ENCODE data around the gene DEAF1.
A peak's percentile ranks its signal among the peaks of the same experiment; 100 is the strongest.

Gene DEAF1

DNA sequence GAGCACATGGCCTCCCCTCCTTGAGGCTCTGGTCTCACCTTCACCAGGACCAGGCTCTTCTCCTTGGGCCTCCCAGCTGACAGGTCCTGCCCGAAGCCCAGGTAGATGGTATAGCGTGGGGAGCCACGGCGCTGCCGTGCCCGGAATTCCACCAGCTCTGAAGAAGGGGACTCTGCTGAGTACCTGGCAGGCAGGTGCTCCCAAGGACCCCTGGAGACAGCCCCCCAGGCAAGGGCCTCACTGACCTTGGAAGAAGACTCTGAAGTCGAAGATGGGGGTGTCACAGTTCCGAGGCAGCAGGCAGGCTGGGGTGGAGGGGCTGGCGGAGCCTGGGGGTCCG is 82.1 kb downstream of the DEAF1 start:
- DNase-seq (ENCODE audit: low read depth, low spot score): no peak
- TF ChIP-seq, protein P1, sequence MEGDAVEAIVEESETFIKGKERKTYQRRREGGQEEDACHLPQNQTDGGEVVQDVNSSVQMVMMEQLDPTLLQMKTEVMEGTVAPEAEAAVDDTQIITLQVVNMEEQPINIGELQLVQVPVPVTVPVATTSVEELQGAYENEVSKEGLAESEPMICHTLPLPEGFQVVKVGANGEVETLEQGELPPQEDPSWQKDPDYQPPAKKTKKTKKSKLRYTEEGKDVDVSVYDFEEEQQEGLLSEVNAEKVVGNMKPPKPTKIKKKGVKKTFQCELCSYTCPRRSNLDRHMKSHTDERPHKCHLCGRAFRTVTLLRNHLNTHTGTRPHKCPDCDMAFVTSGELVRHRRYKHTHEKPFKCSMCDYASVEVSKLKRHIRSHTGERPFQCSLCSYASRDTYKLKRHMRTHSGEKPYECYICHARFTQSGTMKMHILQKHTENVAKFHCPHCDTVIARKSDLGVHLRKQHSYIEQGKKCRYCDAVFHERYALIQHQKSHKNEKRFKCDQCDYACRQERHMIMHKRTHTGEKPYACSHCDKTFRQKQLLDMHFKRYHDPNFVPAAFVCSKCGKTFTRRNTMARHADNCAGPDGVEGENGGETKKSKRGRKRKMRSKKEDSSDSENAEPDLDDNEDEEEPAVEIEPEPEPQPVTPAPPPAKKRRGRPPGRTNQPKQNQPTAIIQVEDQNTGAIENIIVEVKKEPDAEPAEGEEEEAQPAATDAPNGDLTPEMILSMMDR (IDR thresholded peaks at IDR 0.05; ENCODE audit: insufficient read depth, low read length, missing control alignments): no peak
- ChIA-PET CTCF (no interaction called here), POLR2A (no interaction called here)
- no peak overlapping the region for H3K4me3 ChIP-seq (ENCODE audit: low read depth, low read length)

- TF ChIP-seq, protein P1 (IDR thresholded peaks at IDR 0.05; ENCODE audit: insufficient read depth, low read length, missing control alignments): peak; percentile 5
- ChIA-PET POLR2A (interaction anchor here (0.7 kb wide), 1 partner anchor 11 kb away, joined by 3 read pairs; no protein-coding TSS in a partner anchor), CTCF (no interaction called here)
- H3K4me3 ChIP-seq (ENCODE audit: low read depth, low read length): no peak overlapping the region
- no peak for DNase-seq (ENCODE audit: low read depth, low spot score)
Measured at GRCh38 chr11:612201-612960, 82.6 kb downstream of the DEAF1 start.

DNA sequence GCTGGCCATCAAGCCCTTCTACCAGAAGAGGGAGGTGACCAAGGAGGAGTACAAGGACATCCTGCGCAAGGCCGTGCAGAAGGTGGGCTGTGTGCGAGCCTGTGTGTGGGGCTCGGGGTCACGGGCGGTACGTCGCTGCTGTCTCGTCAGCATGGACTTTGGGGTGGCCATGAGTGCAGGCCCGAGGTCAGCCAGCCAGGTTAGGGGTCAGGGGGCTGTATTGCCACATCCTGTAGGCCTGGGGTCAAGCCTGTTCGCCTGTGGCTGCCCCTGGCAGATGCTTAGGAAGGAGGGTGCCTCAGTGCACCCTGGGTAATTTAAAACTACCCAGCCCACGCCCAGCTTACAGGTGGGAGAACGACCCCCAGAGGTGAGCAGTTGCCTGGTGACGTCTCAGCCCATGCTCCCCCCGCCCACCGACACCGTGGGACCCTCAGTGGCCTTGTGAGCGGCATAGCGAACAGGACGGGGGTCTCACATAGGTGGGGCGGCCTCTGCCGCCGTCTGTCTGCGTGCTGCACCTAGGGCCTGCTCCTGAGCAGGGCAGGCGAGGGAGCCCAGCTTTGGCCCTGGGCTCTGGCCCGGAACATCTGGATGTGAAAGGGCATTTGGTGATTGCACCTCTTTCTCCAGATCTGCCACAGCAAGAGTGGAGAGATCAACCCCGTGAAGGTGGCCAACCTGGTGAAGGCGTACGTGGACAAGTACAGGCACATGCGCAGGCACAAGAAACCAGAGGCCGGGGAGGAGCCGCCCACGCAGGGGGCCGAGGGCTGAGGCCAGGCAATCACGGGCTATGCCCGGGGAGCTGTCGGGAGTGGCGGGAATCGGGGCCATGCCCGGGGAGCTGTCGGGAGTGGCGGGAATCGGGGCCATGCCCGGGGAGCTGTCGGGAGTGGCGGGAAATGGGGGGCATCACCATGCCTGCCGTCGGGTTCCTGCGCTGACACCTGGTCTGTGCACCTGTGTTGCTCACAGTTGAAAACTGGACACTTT is 83.7 kb downstream of the DEAF1 start:
- ChIA-PET CTCF (no interaction called here), POLR2A (no interaction called here)
- TF ChIP-seq, protein P1 (IDR thresholded peaks at IDR 0.05; ENCODE audit: insufficient read depth, low read length, missing control alignments): no peak
- H3K4me3 ChIP-seq (ENCODE audit: low read depth, low read length): no peak overlapping the region
- no peak for DNase-seq (ENCODE audit: low read depth, low spot score)

GRCh38 chr11:610146-610801 is 84.7 kb downstream of the DEAF1 start:
- TF ChIP-seq, protein P1 (IDR thresholded peaks at IDR 0.05; ENCODE audit: insufficient read depth, low read length, missing control alignments): no peak
- CTCF ChIA-PET: no interaction called here
- POLR2A ChIA-PET: no interaction called here
- DNase-seq (ENCODE audit: low read depth, low spot score): no peak
- H3K4me3 ChIP-seq (ENCODE audit: low read depth, low read length): no peak overlapping the region

DNA sequence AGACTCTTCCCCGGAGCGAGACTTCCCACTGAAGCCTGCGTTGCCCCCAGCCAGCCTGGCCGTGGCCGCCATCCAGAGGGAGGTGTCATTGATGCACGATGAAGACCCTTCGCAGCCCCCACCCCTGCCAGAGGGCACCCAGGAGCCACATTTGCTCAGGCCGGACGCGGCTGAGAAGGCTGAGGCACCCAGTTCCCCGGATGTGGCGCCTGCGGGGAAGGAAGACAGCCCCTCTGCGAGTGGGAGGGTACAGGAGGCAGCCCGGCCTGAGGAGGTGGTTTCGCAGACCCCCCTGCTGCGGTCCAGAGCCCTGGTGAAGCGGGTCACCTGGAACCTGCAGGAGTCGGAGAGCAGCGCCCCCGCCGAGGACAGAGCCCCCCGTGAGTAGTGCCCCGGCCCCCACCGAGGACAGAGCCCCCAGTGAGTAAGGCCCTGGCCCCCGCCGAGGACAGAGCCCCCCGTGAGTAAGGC is 85.6 kb downstream of the DEAF1 start:
- DNase-seq (ENCODE audit: low read depth, low spot score): no peak
- ChIA-PET POLR2A (no interaction called here), CTCF (no interaction called here)
- TF ChIP-seq, protein P1 (IDR thresholded peaks at IDR 0.05; ENCODE audit: insufficient read depth, low read length, missing control alignments): no peak
- H3K4me3 ChIP-seq (ENCODE audit: low read depth, low read length): no peak overlapping the region
